BE2C (cell line): ENCODE measurements around the gene SGPP2.

ENCODE experiments used
- DNase-seq: peaks from one replicate; pipeline ENCODE4 v3.0.0-alpha.2; 2020
- H3K27me3 ChIP-seq: fragments of 250-450 bp; sonication (Bioruptor Pico); 2 replicates; pipeline ENCODE4 v1.5.1; 2020; ENCODE audit warnings: mild to moderate bottlenecking
- H3K36me3 ChIP-seq: fragments of 250-450 bp; sonication (Bioruptor Pico); 2 replicates; pipeline ENCODE4 v1.5.1; 2020; ENCODE audit warnings: mild to moderate bottlenecking
- H3K4me1 ChIP-seq: fragments of 250-450 bp; sonication (Bioruptor Pico); 2 replicates; pipeline ENCODE4 v1.5.1; 2020
- H3K4me3 ChIP-seq: 2 replicates; pipeline ENCODE4 v1.5.1; 2011; ENCODE audit warnings: low read depth, low read length
- H3K9me3 ChIP-seq: fragments of 250-450 bp; sonication (Bioruptor Pico); 2 replicates; pipeline ENCODE4 v1.5.1; 2020
- CTCF ChIP-seq: IDR thresholded peaks from 2 replicates; pipeline ENCODE4 v1.5.1; 2012; ENCODE audit warnings: mild to moderate bottlenecking, low read depth, low read length

The SGPP2 gene

GRCh38 chr2:222504191-222504590, 79.8 kb downstream of the SGPP2 start:
- no peak for DNase-seq
- Histone ChIP-seq H3K4me1 (no peaks in the 10 kb centered on the region), H3K4me3 (no peak overlapping the region), H3K36me3 (no peaks in the 10 kb centered on the region), H3K27me3 (peaks cover 4% of the 10 kb centered on the region; the same call in 1 of the 2 replicates), H3K9me3 (no peaks in the 10 kb centered on the region)
- no peak for TF ChIP-seq CTCF

GRCh38 chr2:222504719-222505118, 80.4 kb downstream of the SGPP2 start:
- no peak for TF ChIP-seq CTCF
- peaks cover 4% of the 10 kb centered on the region; the same call in 1 of the 2 replicates for H3K27me3 ChIP-seq

GRCh38 chr2:222506230-222506935, 82.0 kb downstream of the SGPP2 start:
- peaks cover 4% of the 10 kb centered on the region; the same call in 1 of the 2 replicates for H3K27me3 ChIP-seq
- no peak for DNase-seq
- no peaks in the 10 kb centered on the region for H3K9me3 ChIP-seq

More at GRCh38 chr2:222504719-222505118, 80.4 kb downstream of the SGPP2 start:
- Histone ChIP-seq H3K4me3 (no peak overlapping the region), H3K9me3 (no peaks in the 10 kb centered on the region), H3K4me1 (no peaks in the 10 kb centered on the region), H3K36me3 (no peaks in the 10 kb centered on the region)
- DNase-seq, result no peak

GRCh38 chr2:222514901-222515300, 90.6 kb downstream of the SGPP2 start:
- Histone ChIP-seq H3K4me1 (no peaks in the 10 kb centered on the region), H3K4me3 (no peak overlapping the region), H3K9me3 (no peaks in the 10 kb centered on the region), H3K36me3 (no peaks in the 10 kb centered on the region), H3K27me3 (no peaks in the 10 kb centered on the region)
- DNase-seq, result no peak
- no peak for TF ChIP-seq CTCF

More at GRCh38 chr2:222506230-222506935, 82.0 kb downstream of the SGPP2 start:
- TF ChIP-seq CTCF, result no peak
- no peaks in the 10 kb centered on the region for H3K4me1 ChIP-seq
- no peak overlapping the region for H3K4me3 ChIP-seq
- H3K36me3 ChIP-seq, result no peaks in the 10 kb centered on the region

- Histone ChIP-seq H3K9me3 (no peaks in the 10 kb centered on the region), H3K4me3 (no peak overlapping the region), H3K4me1 (no peaks in the 10 kb centered on the region), H3K36me3 (no peaks in the 10 kb centered on the region), H3K27me3 (no peaks in the 10 kb centered on the region)
- no peak for TF ChIP-seq CTCF
- DNase-seq, result no peak
These were observed 94.4 kb downstream of the SGPP2 start for GRCh38 chr2:222518570-222519381.

GRCh38 chr2:222521099-222521498, 96.8 kb downstream of the SGPP2 start:
- DNase-seq, result no peak
- Histone ChIP-seq H3K9me3 (no peaks in the 10 kb centered on the region), H3K36me3 (no peaks in the 10 kb centered on the region), H3K27me3 (no peaks in the 10 kb centered on the region), H3K4me3 (no peak overlapping the region), H3K4me1 (no peaks in the 10 kb centered on the region)
- TF ChIP-seq CTCF, result no peak
